Adrenal gland (tissue), 5 donors: ENCODE results near the gene FMNL3.

Experiments used
- CTCF ChIP-seq, 6 experiments: fragments of 450-650 bp in 4 of 6; fragments of 200-600 bp in 2 of 6; sonication (generic) in 1 of 6; IDR thresholded peaks; 1 replicate in 5 of 6; 2 replicates in 1 of 6; pipeline versions ENCODE4 v1.5.1 to v1.8.0; 2016 to 2021; ENCODE audit warnings: antibody characterized with exemption in 6 of 6, mild to moderate bottlenecking in 2 of 6, moderate library complexity in 1 of 6
- POLR2A ChIP-seq, 2 donors: fragments of 450-650 bp; IDR thresholded peaks; one replicate each; pipeline ENCODE4 v1.6.1; 2017; ENCODE audit warnings: antibody characterized with exemption in 2 of 2, mild to moderate bottlenecking in 2 of 2, moderate library complexity in 1 of 2
- donor health status: DM: no; HTN: no; CAD: no.

- TF ChIP-seq CTCF (IDR thresholded peaks at IDR 0.05) (no peak), POLR2A (IDR thresholded peaks at IDR 0.05) (no peak)
Measured at GRCh38 chr12:49632986-49633702, 74.1 kb downstream of the FMNL3 start.
